ENCODE results near the gene PLXNA2.
A peak's percentile ranks its signal among the peaks of the same experiment; 100 is the strongest.

PLXNA2 gene

GRCh38 chr1:208060215-208060869 is 183.8 kb downstream of the PLXNA2 start:
- H3K4me3 Mint-ChIP-seq, result no peak overlapping the region
- H3K4me1 Mint-ChIP-seq, result peaks cover 25% of the 10 kb centered on the region
- TF ChIP-seq, protein P1, sequence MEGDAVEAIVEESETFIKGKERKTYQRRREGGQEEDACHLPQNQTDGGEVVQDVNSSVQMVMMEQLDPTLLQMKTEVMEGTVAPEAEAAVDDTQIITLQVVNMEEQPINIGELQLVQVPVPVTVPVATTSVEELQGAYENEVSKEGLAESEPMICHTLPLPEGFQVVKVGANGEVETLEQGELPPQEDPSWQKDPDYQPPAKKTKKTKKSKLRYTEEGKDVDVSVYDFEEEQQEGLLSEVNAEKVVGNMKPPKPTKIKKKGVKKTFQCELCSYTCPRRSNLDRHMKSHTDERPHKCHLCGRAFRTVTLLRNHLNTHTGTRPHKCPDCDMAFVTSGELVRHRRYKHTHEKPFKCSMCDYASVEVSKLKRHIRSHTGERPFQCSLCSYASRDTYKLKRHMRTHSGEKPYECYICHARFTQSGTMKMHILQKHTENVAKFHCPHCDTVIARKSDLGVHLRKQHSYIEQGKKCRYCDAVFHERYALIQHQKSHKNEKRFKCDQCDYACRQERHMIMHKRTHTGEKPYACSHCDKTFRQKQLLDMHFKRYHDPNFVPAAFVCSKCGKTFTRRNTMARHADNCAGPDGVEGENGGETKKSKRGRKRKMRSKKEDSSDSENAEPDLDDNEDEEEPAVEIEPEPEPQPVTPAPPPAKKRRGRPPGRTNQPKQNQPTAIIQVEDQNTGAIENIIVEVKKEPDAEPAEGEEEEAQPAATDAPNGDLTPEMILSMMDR (IDR thresholded peaks at IDR 0.05; ENCODE audit: unreplicated experiment in 3 of 3), result no peak
- peaks cover 17% of the 10 kb centered on the region for H3K27me3 Mint-ChIP-seq (ENCODE audit: low read depth)
- H3K36me3 Mint-ChIP-seq (ENCODE audit: low read depth), result peaks cover 26% of the 10 kb centered on the region
- peak overlapping the region; percentile 32 to 63 (median 61) for H3K27ac Mint-ChIP-seq
- no peaks in the 10 kb centered on the region for H3K9me3 Mint-ChIP-seq

GRCh38 chr1:208059409-208060001 is 184.7 kb downstream of the PLXNA2 start:
- Mint-ChIP-seq H3K27me3 (ENCODE audit: low read depth) (peaks cover 21% of the 10 kb centered on the region), H3K4me1 (peaks cover 25% of the 10 kb centered on the region), H3K27ac (peak overlapping the region; percentile 37 to 63 (median 63)), H3K36me3 (ENCODE audit: low read depth) (peaks cover 32% of the 10 kb centered on the region), H3K9me3 (no peaks in the 10 kb centered on the region), H3K4me3 (no peak overlapping the region)
- TF ChIP-seq, protein P1 (IDR thresholded peaks at IDR 0.05; ENCODE audit: unreplicated experiment in 3 of 3), result no peak

- Mint-ChIP-seq H3K27ac (peak overlapping the region in 2 of 3 experiments; percentile 37 to 63), H3K27me3 (ENCODE audit: low read depth) (peaks cover 21% of the 10 kb centered on the region), H3K4me1 (peaks cover 25% of the 10 kb centered on the region), H3K9me3 (no peaks in the 10 kb centered on the region), H3K36me3 (ENCODE audit: low read depth) (peaks cover 32% of the 10 kb centered on the region), H3K4me3 (no peak overlapping the region)
- TF ChIP-seq, protein P1 (IDR thresholded peaks at IDR 0.05; ENCODE audit: unreplicated experiment in 3 of 3), result no peak
Measured at GRCh38 chr1:208058756-208059155, 185.4 kb downstream of the PLXNA2 start.

DNA sequence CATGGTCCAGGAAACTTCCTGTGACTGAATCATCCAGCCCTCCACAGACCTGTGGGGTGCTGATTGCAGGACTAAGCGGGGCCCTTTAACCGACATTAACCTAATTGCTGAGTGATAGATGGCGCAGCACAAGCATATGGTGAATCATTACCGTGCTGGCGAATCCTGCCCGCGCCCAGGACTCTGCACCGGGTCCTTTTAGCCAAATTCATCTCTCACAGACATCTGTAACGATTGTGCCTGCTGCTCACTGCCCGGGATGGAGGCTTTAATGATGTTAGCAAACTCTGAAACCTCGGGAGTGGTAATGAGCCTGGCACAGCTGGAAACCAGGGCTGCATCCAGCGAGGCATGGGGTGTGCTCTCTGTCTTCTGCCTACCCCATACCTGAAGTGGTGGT is 185.9 kb downstream of the PLXNA2 start:
- Mint-ChIP-seq H3K27me3 (ENCODE audit: low read depth) (peaks cover 16% of the 10 kb centered on the region), H3K4me3 (no peak overlapping the region), H3K4me1 (peaks cover 25% of the 10 kb centered on the region), H3K9me3 (no peaks in the 10 kb centered on the region), H3K36me3 (ENCODE audit: low read depth) (peaks cover 35% of the 10 kb centered on the region), H3K27ac (no peak overlapping the region)
- TF ChIP-seq, protein P1 (IDR thresholded peaks at IDR 0.05; ENCODE audit: unreplicated experiment in 3 of 3), result no peak

DNA sequence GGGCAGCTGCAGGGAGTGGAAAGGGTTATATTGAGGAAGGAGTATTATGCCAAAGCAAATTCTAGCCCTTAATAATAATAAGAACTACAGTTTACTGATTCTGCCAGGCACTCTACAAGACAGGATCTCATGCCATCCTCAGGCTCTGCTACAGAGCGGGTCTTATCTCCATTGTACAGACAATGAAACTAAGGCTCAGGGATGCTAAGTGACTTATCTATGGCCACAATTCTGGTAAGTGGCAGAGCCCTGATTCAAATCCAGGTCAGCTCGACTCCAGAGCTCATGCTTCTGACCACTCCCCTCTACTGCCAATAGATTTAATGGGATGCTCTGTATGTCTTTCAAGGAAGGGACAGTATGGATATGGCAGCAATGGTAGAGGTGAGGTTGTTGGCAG is 187.1 kb downstream of the PLXNA2 start:
- Mint-ChIP-seq H3K27me3 (ENCODE audit: low read depth) (peaks cover 20% of the 10 kb centered on the region), H3K4me1 (peaks cover 25% of the 10 kb centered on the region), H3K4me3 (no peak overlapping the region), H3K27ac (no peak overlapping the region), H3K36me3 (ENCODE audit: low read depth) (peaks cover 40% of the 10 kb centered on the region), H3K9me3 (no peaks in the 10 kb centered on the region)
- TF ChIP-seq, protein P1 (IDR thresholded peaks at IDR 0.05; ENCODE audit: unreplicated experiment in 3 of 3), result no peak

DNA sequence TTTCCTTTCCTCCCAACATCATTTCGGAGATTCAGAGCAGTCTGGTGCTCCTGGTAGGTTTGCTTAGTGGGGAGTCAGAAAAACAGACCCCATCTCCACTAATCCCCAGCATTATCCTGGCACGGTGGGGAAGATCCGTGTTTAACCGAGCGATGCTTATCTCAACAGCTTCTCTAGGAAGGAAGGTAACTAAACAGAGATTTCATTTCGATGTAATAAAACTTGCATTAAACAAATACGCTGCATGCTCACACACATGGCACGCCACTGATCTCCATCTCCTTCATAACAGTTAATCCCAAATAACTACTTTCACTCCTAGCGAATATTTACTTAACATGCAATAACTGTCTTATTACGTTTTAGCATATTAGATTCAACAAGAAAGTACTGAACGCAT is 188.6 kb downstream of the PLXNA2 start:
- peaks cover 50% of the 10 kb centered on the region for H3K36me3 Mint-ChIP-seq (ENCODE audit: low read depth)
- H3K27me3 Mint-ChIP-seq (ENCODE audit: low read depth), result peaks cover 20% of the 10 kb centered on the region
- TF ChIP-seq, protein P1 (IDR thresholded peaks at IDR 0.05; ENCODE audit: unreplicated experiment in 3 of 3), result no peak
- H3K4me1 Mint-ChIP-seq, result peaks cover 14% of the 10 kb centered on the region
- no peaks in the 10 kb centered on the region for H3K9me3 Mint-ChIP-seq
- H3K27ac Mint-ChIP-seq, result no peak overlapping the region
- no peak overlapping the region for H3K4me3 Mint-ChIP-seq

Data from nephron (organoid).